Bronchial epithelial cell (primary cell): ENCODE results near the gene WNT8A. TPM values are rescaled to one million over a fixed set of nuclear protein-coding genes. Genes with fewer than 3 reads are reported as not detected.

Experiments used
- DNase-seq: peaks from one replicate; pipeline ENCODE4 v3.0.0-alpha.2; 2010; ENCODE audit warnings: low read depth
- FAIRE-seq: peaks from 2 replicates; lab custom pipeline; 2011; peaks lifted over from hg19 to GRCh38; lab: Jason Lieb, UNC
- H3K27me3 ChIP-seq: 2 replicates; pipeline ENCODE4 v1.5.1; 2011; ENCODE audit warnings: low read length; ENCODE audit not compliant: control insufficient read depth, insufficient read depth
- H3K36me3 ChIP-seq: 2 replicates; pipeline ENCODE4 v1.5.1; 2011; ENCODE audit warnings: low read length; ENCODE audit not compliant: control insufficient read depth, insufficient read depth
- H3K4me3 ChIP-seq: 2 replicates; pipeline ENCODE4 v1.5.1; 2011; ENCODE audit warnings: mild to moderate bottlenecking, low read depth, low read length, control low read depth
- CTCF ChIP-seq: IDR thresholded peaks from 2 replicates; pipeline ENCODE4 v1.5.1; 2011; ENCODE audit warnings: mild to moderate bottlenecking, moderate library complexity, low read length, control low read depth, inconsistent platforms; ENCODE audit not compliant: insufficient read depth, severe bottlenecking
- total RNA-seq: library from RNA; depleted of rRNA; stranded (reverse); fragments of >200 nt; gene quantifications from 2 replicates; pipeline ENCODE4 v1.2.1, GENCODE V29; 2014

WNT8A gene
- total RNA-seq, 1 donor from 2014 or later: not detected

- Histone ChIP-seq H3K36me3 (no peaks in the 10 kb centered on the region), H3K4me3 (no peak overlapping the region), H3K27me3 (no peaks in the 10 kb centered on the region)
- no peak for TF ChIP-seq CTCF
- FAIRE-seq (no peak), DNase-seq (no peak)
Observed at GRCh38 chr5:138082033-138082432, 1.8 kb upstream of the WNT8A start.

GRCh38 chr5:138091685-138092084 lies 7.9 kb downstream of the WNT8A start:
- no peak for TF ChIP-seq CTCF
- Histone ChIP-seq H3K27me3 (peaks cover 1% of the 10 kb centered on the region), H3K36me3 (no peaks in the 10 kb centered on the region), H3K4me3 (no peak overlapping the region)
- no peak for DNase-seq
- FAIRE-seq: no peak

- H3K36me3 ChIP-seq: no peaks in the 10 kb centered on the region
- H3K4me3 ChIP-seq: no peak overlapping the region
- no peak for TF ChIP-seq CTCF
- DNase-seq (no peak), FAIRE-seq (no peak)
- H3K27me3 ChIP-seq: peaks cover 1% of the 10 kb centered on the region
Observed at GRCh38 chr5:138092301-138092700, 8.5 kb downstream of the WNT8A start.

GRCh38 chr5:138093036-138093435 lies 9.2 kb downstream of the WNT8A start:
- H3K36me3 ChIP-seq: no peaks in the 10 kb centered on the region
- H3K4me3 ChIP-seq: no peak overlapping the region
- TF ChIP-seq CTCF: no peak
- no peak for FAIRE-seq
- peaks cover 1% of the 10 kb centered on the region for H3K27me3 ChIP-seq
- no peak for DNase-seq

- no peaks in the 10 kb centered on the region for H3K36me3 ChIP-seq
- DNase-seq: no peak
- H3K27me3 ChIP-seq: peaks cover 1% of the 10 kb centered on the region
- no peak overlapping the region for H3K4me3 ChIP-seq
- TF ChIP-seq CTCF: no peak
- FAIRE-seq: no peak
Observed at GRCh38 chr5:138095100-138095907, 11.5 kb downstream of the WNT8A start.

- no peaks in the 10 kb centered on the region for H3K36me3 ChIP-seq
- TF ChIP-seq CTCF: no peak
- peak; percentile 34 for DNase-seq
- no peak for FAIRE-seq
- no peak overlapping the region for H3K4me3 ChIP-seq
- peaks cover 1% of the 10 kb centered on the region for H3K27me3 ChIP-seq
Observed at GRCh38 chr5:138096363-138096762, 12.5 kb downstream of the WNT8A start.
